MM.1S (cell line): Measurements from ENCODE around the gene MVB12B.

ENCODE experiments used
- DNase-seq: peaks from one replicate; pipeline ENCODE4 v3.0.0-alpha.2; 2015
- H2AFZ ChIP-seq: fragments of 300-600 bp; sonication (generic); 2 replicates; pipeline ENCODE4 v1.6.0; 2016; ENCODE audit warnings: antibody characterized with exemption, low read length
- H3F3A ChIP-seq: fragments of 300-600 bp; sonication (generic); 2 replicates; pipeline ENCODE4 v1.6.1; 2016; ENCODE audit warnings: mild to moderate bottlenecking, antibody characterized with exemption, low read length, moderate library complexity, mixed read lengths; ENCODE audit not compliant: insufficient read depth
- H3K27ac ChIP-seq: fragments of 300-600 bp; sonication (generic); 2 replicates; pipeline ENCODE4 v1.5.1; 2016; ENCODE audit warnings: mild to moderate bottlenecking, low read length
- H3K27me3 ChIP-seq: fragments of 300-600 bp; sonication (generic); replicated peaks from 2 replicates; pipeline ENCODE4 v1.6.0; 2016; ENCODE audit warnings: low read length; ENCODE audit not compliant: insufficient read depth
- H3K36me3 ChIP-seq: fragments of 300-600 bp; sonication (generic); replicated peaks from 2 replicates; pipeline ENCODE4 v1.6.1; 2016; ENCODE audit warnings: mild to moderate bottlenecking, low read length, mixed read lengths; ENCODE audit not compliant: insufficient read depth
- H3K4me1 ChIP-seq: fragments of 300-600 bp; sonication (generic); 2 replicates; pipeline ENCODE4 v1.6.1; 2016; ENCODE audit warnings: low read length, mixed read lengths
- H3K4me2 ChIP-seq: fragments of 300-600 bp; sonication (generic); 2 replicates; pipeline ENCODE4 v1.6.0; 2016; ENCODE audit warnings: low read depth, low read length
- H3K4me3 ChIP-seq: fragments of 300-600 bp; sonication (generic); 2 replicates; pipeline ENCODE4 v1.5.1; 2016; ENCODE audit warnings: low read length, mixed read lengths
- H3K79me2 ChIP-seq: fragments of 300-600 bp; sonication (generic); 2 replicates; pipeline ENCODE4 v1.6.1; 2016; ENCODE audit warnings: mixed run types, low read length, mixed read lengths
- H3K9ac ChIP-seq: fragments of 300-600 bp; sonication (generic); 2 replicates; pipeline ENCODE4 v1.6.1; 2016; ENCODE audit warnings: low read length, mixed read lengths
- H3K9me2 ChIP-seq: fragments of 300-600 bp; sonication (generic); replicated peaks from 2 replicates; pipeline ENCODE4 v1.6.1; 2016; ENCODE audit warnings: mild to moderate bottlenecking, low read length, mixed read lengths; ENCODE audit not compliant: insufficient read depth
- H3K9me3 ChIP-seq: fragments of 300-600 bp; sonication (generic); replicated peaks from 2 replicates; pipeline ENCODE4 v1.6.1; 2016; ENCODE audit warnings: mild to moderate bottlenecking, low read length, mixed read lengths; ENCODE audit not compliant: insufficient read depth
- H4K20me1 ChIP-seq: fragments of 300-600 bp; sonication (generic); 2 replicates; pipeline ENCODE4 v1.6.1; 2016; ENCODE audit warnings: mild to moderate bottlenecking, low read length, moderate library complexity, mixed read lengths; ENCODE audit not compliant: insufficient read depth
- EZH2 ChIP-seq: fragments of 300-600 bp; sonication (generic); optimal IDR thresholded peaks from 2 replicates; pipeline ENCODE3; 2017; ENCODE audit warnings: low read depth, mild to moderate bottlenecking, antibody characterized with exemption, low read length, mixed read lengths
- EZH2phosphoT487 ChIP-seq: fragments of 300-600 bp; sonication (generic); IDR thresholded peaks from 2 replicates; pipeline ENCODE4 v1.6.1; 2018; ENCODE audit warnings: antibody characterized with exemption, low read length
- TF ChIP-seq, protein P1 (sequence below): fragments of 300-600 bp; sonication (generic); IDR thresholded peaks from 2 replicates; pipeline ENCODE4 v1.5.1; 2016; ENCODE audit warnings: antibody characterized with exemption, low read length, mixed read lengths

MVB12B gene

DNA sequence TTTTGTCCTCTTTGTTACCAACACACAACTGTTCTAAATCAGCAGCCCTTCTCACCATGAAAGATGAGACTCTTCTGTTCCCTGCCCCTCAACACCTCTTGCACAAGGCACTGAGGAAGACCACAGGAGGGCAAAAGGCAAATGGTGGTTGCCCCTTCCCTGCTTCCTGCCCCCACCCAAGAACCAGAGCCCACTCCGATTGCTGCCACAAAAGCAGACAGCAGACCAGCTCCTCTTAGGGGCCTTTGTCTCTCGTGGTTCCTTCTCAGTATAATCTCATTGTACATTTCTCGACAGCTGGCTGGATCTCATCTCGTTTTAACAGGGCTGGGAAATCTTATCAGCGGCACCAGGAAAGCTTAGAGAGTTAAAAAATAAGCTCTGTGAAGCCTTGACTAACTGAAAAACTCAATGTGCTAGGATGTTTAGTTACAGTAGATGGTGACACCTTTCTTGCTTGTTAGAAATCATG lies 1.1 kb downstream of the MVB12B start:
- Histone ChIP-seq H3K36me3 (no peaks in the 10 kb centered on the region), H3K4me2 (peak overlapping the region; percentile 64), H3K4me3 (peak overlapping the region; percentile 66), H3K27me3 (no peaks in the 10 kb centered on the region; the same call in 1 of the 2 replicates), H2AFZ (peak overlapping the region; percentile 26; the same call in 1 of the 2 replicates), H3K9ac (no peak overlapping the region), H3K79me2 (no peaks in the 10 kb centered on the region), H3K9me2 (no peaks in the 10 kb centered on the region), H4K20me1 (no peaks in the 10 kb centered on the region), H3F3A (peaks cover 5% of the 10 kb centered on the region; the same call in 1 of the 2 replicates), H3K4me1 (peaks cover 7% of the 10 kb centered on the region; the same call in 1 of the 2 replicates), H3K27ac (no peak overlapping the region), H3K9me3 (no peaks in the 10 kb centered on the region)
- TF ChIP-seq EZH2: no peak
- TF ChIP-seq, protein P1, sequence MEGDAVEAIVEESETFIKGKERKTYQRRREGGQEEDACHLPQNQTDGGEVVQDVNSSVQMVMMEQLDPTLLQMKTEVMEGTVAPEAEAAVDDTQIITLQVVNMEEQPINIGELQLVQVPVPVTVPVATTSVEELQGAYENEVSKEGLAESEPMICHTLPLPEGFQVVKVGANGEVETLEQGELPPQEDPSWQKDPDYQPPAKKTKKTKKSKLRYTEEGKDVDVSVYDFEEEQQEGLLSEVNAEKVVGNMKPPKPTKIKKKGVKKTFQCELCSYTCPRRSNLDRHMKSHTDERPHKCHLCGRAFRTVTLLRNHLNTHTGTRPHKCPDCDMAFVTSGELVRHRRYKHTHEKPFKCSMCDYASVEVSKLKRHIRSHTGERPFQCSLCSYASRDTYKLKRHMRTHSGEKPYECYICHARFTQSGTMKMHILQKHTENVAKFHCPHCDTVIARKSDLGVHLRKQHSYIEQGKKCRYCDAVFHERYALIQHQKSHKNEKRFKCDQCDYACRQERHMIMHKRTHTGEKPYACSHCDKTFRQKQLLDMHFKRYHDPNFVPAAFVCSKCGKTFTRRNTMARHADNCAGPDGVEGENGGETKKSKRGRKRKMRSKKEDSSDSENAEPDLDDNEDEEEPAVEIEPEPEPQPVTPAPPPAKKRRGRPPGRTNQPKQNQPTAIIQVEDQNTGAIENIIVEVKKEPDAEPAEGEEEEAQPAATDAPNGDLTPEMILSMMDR: no peak
- TF ChIP-seq EZH2phosphoT487: no peak
- no peak for DNase-seq

DNA sequence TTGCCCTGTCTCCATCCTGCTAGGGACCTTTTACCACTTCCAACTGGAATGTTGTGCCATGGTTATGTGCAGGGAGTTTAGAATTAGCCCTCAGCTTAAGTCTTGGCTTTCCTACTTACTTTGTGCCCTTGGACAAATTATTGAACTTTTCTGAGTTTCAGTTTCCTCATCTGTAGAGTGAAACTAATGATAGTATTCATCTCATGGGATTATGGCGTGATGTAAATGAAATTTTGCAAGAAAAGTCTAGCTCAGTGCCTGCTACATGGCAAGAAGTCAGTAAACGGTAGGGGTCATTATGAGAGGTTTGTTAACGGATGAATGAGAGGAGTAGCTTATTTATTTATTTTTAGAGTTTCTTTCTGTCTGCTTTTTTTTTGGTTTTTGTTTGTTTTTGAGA lies 1.8 kb downstream of the MVB12B start:
- no peak for TF ChIP-seq EZH2phosphoT487
- TF ChIP-seq EZH2: no peak
- TF ChIP-seq, protein P1: no peak
- no peaks in the 10 kb centered on the region; the same call in 1 of the 2 replicates for H3K27me3 ChIP-seq
- no peak overlapping the region for H3K9ac ChIP-seq
- DNase-seq: no peak
- H4K20me1 ChIP-seq: no peaks in the 10 kb centered on the region
- H3K9me3 ChIP-seq: no peaks in the 10 kb centered on the region
- H3K4me2 ChIP-seq: no peak overlapping the region
- peaks cover 7% of the 10 kb centered on the region; the same call in 1 of the 2 replicates for H3K4me1 ChIP-seq
- H2AFZ ChIP-seq: no peak overlapping the region
- no peaks in the 10 kb centered on the region for H3K9me2 ChIP-seq
- no peak overlapping the region for H3K27ac ChIP-seq
- peaks cover 5% of the 10 kb centered on the region; the same call in 1 of the 2 replicates for H3F3A ChIP-seq
- H3K4me3 ChIP-seq: no peak overlapping the region
- H3K79me2 ChIP-seq: no peaks in the 10 kb centered on the region
- H3K36me3 ChIP-seq: no peaks in the 10 kb centered on the region

DNA sequence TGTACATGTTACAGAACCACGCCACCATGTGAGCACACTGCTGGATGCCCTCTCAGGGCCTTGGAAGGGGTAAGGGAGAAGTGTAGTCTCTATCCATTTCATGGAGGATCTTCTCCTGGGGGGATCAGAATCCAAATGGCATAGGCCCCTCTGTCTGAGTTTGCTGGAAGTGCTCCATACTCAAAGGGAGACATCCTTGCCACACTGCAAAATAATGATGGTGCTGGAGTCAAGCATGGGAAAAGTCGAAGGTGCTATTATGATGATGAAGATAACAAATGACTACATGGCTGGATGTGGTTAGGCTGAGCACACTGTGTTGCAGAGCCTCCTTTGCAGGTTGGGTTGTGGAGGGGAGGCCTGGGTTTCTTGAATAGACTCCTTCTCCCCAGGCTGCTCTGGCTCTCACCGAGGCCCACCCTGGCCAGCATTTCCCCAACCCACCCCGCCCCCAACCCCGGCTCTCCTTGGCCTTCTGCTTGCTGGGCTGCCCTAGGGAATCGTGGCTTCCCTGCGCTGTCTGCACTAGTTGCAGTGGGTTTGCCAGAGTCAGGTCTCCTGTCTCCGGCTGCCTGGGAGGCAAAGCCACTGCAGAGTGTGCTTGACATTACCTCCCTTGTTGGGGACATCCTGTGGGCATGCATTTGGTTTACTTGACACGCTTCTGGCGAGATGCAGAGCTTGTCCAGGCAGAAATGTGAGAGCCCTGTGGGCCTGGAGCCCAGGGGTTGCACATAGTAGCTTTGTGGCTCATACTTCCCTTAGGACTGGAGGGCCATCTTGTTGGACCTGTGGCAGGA lies 3.0 kb downstream of the MVB12B start:
- Histone ChIP-seq H3K79me2 (no peaks in the 10 kb centered on the region), H3K4me1 (peaks cover 7% of the 10 kb centered on the region; the same call in 1 of the 2 replicates)
- TF ChIP-seq EZH2phosphoT487 (no peak), EZH2 (no peak)
- TF ChIP-seq, protein P1: no peak

More for the DNA sequence above, 3.0 kb downstream of the MVB12B start:
- Histone ChIP-seq H3K4me2 (no peak overlapping the region), H3K9me3 (no peaks in the 10 kb centered on the region), H3K27me3 (no peaks in the 10 kb centered on the region), H3K4me3 (no peak overlapping the region), H3F3A (peaks cover 5% of the 10 kb centered on the region; the same call in 1 of the 2 replicates), H2AFZ (no peak overlapping the region), H3K27ac (no peak overlapping the region), H3K9ac (no peak overlapping the region), H3K36me3 (no peaks in the 10 kb centered on the region), H4K20me1 (no peaks in the 10 kb centered on the region), H3K9me2 (no peaks in the 10 kb centered on the region)
- DNase-seq: no peak
